Duodenal mucosa (tissue), 2 donors: Measurements from ENCODE around the gene CPNE9.

ENCODE experiments used
- H3K27ac ChIP-seq: one replicate; pipeline ENCODE4 v1.7.0; 2013; ENCODE audit warnings: low read depth, low read length
- H3K27me3 ChIP-seq, 2 donors: one replicate each; pipeline ENCODE4 v1.7.0; 2013; ENCODE audit warnings: low read length in 2 of 2, control low read depth in 1 of 2; ENCODE audit not compliant: insufficient read depth in 2 of 2, control insufficient read depth in 1 of 2
- H3K36me3 ChIP-seq, 2 donors: one replicate each; pipeline ENCODE4 v1.7.0; 2013; ENCODE audit warnings: low read length in 2 of 2, control low read depth in 1 of 2; ENCODE audit not compliant: insufficient read depth in 2 of 2, control insufficient read depth in 1 of 2
- H3K4me1 ChIP-seq, 2 donors: one replicate each; pipeline ENCODE4 v1.7.0; 2013; ENCODE audit warnings: low read length in 2 of 2, control low read depth in 1 of 2; ENCODE audit not compliant: insufficient read depth in 2 of 2, control insufficient read depth in 1 of 2
- H3K4me3 ChIP-seq, 2 donors: one replicate each; pipeline ENCODE4 v1.7.0; 2013; ENCODE audit warnings: low read length in 2 of 2, low read depth in 1 of 2
- H3K9ac ChIP-seq, 2 donors: one replicate each; pipeline ENCODE4 v1.7.0; 2013; ENCODE audit warnings: low read length in 2 of 2, low read depth in 1 of 2
- H3K9me3 ChIP-seq, 2 donors: one replicate each; pipeline ENCODE4 v1.7.0; 2013; ENCODE audit warnings: low read length in 2 of 2, control low read depth in 1 of 2; ENCODE audit not compliant: control insufficient read depth in 1 of 2

CPNE9 gene

GRCh38 chr3:9686050-9686550 is 17.5 kb upstream of the CPNE9 start:
- H3K4me1 ChIP-seq, result peaks cover 9 to 11% of the 10 kb centered on the region in 2 donors
- peaks cover 76 to 98% of the 10 kb centered on the region in 2 donors for H3K36me3 ChIP-seq
- H3K4me3 ChIP-seq, result no peak overlapping the region
- no peaks in the 10 kb centered on the region for H3K27me3 ChIP-seq
- no peak overlapping the region for H3K9ac ChIP-seq
- H3K27ac ChIP-seq, result no peak overlapping the region
- H3K9me3 ChIP-seq, result no peaks in the 10 kb centered on the region

DNA sequence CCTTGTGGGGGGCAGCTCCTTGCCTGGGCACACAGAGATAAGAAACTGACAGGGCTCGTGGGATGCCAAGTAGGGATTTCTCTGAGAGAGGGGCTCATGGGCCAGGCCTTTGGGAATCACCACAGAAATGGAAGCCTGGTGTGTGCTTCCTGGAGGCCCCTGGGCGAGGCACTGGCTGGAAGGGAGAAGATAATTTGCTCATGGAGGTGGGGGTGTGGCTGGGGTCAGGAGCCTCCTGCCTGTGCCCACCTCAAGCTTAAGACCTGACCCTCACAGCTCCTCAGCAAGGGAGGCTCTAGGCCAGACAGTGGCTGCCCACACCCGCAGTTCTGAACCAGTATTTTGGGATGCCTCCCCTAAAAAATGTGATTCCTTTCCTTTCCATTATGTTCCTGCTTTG is 16.9 kb upstream of the CPNE9 start:
- H3K9ac ChIP-seq, result no peak overlapping the region
- no peak overlapping the region for H3K4me3 ChIP-seq
- peaks cover 4 to 6% of the 10 kb centered on the region in 2 donors for H3K4me1 ChIP-seq
- H3K36me3 ChIP-seq, result peaks cover 77 to 99% of the 10 kb centered on the region in 2 donors
- no peaks in the 10 kb centered on the region for H3K9me3 ChIP-seq
- H3K27ac ChIP-seq, result no peak overlapping the region
- no peaks in the 10 kb centered on the region for H3K27me3 ChIP-seq

GRCh38 chr3:9687514-9687913 is 16.1 kb upstream of the CPNE9 start:
- Histone ChIP-seq H3K4me3 (no peak overlapping the region), H3K27me3 (no peaks in the 10 kb centered on the region), H3K4me1 (no peaks in the 10 kb centered on the region), H3K9me3 (no peaks in the 10 kb centered on the region), H3K36me3 (peaks cover 76 to 99% of the 10 kb centered on the region in 2 donors), H3K9ac (no peak overlapping the region), H3K27ac (no peak overlapping the region)

DNA sequence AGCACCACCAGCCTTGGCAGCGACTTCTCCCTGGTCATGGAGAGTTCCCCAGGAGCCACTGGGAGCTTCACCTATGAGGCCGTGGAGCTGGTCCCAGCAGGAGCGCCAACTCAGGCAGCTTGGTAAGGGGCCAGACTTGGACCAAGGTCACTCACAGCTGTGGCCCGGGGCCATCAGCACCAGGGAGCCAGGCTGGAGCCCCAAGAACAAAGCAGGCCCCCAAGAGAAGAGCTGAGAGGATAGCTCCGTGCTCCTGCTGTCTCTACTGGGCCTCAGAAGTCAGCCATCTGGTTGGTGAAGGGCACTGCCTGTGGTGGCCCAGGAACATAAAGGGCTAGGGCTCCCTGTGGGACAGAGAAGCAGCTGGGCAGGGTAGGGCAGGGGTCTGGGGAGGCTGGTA is 14.7 kb upstream of the CPNE9 start:
- H3K4me1 ChIP-seq, result no peaks in the 10 kb centered on the region
- H3K9me3 ChIP-seq, result no peaks in the 10 kb centered on the region
- no peak overlapping the region for H3K9ac ChIP-seq
- H3K27ac ChIP-seq, result no peak overlapping the region
- H3K4me3 ChIP-seq, result no peak overlapping the region
- H3K27me3 ChIP-seq, result no peaks in the 10 kb centered on the region
- peaks cover 75 to 99% of the 10 kb centered on the region in 2 donors for H3K36me3 ChIP-seq

- peaks cover 76 to 96% of the 10 kb centered on the region in 2 donors for H3K36me3 ChIP-seq
- H3K9ac ChIP-seq, result no peak overlapping the region
- no peak overlapping the region for H3K27ac ChIP-seq
- no peak overlapping the region for H3K4me3 ChIP-seq
- no peaks in the 10 kb centered on the region for H3K9me3 ChIP-seq
- no peaks in the 10 kb centered on the region for H3K4me1 ChIP-seq
- no peaks in the 10 kb centered on the region for H3K27me3 ChIP-seq
Measured at GRCh38 chr3:9689757-9690156, 13.9 kb upstream of the CPNE9 start.

DNA sequence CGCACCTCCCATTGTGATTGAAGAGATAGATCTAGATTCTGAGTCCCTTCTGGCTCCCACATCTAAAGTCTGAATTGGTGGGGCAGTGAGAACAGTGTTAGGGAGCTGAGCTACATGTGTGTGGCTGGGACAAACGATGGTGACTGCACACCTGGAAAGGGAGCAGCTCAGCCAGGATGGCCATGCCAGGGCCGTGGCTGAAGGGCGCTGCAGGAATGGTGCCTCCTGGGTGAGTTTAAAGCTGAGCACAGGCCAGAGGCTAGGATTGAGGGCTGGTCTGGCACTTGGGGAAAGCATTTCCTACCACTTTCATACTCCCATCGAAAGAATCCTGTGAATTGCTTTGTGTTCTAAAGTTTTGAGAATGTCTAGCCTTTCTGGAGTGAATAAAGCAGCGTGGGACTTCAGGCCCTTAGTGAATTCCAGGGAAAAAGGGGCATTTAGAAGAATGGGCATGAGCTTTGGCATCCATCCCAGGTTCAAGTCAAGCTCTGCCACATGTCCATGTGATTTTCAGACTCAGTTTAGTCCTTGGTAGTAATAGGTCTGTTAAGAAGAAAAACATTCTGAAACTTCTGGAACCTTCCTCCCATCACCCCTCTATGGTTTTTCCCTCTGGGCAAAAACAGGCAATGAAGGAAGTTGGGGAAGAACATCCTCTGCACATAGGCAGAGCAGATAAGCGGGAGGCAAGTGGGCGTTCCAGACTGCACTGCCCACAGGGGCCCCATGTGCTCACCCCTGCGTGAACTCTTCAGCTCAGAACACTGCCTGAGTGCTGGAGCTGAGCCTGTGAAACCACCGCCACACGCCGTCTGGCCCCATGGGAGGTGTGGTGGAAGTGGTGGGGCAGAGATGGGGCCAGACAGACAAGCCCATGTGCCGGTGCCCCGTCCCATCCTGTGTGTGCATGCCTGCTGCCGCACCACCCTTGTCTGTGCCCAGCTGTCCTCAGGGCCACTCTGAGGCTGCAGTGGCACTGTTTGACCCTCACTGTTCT is 12.9 kb upstream of the CPNE9 start:
- H3K9me3 ChIP-seq, result no peaks in the 10 kb centered on the region
- no peaks in the 10 kb centered on the region for H3K4me1 ChIP-seq
- H3K9ac ChIP-seq, result no peak overlapping the region
- no peak overlapping the region for H3K27ac ChIP-seq
- H3K27me3 ChIP-seq, result no peaks in the 10 kb centered on the region
- peaks cover 75 to 96% of the 10 kb centered on the region in 2 donors for H3K36me3 ChIP-seq
- no peak overlapping the region for H3K4me3 ChIP-seq

GRCh38 chr3:9691636-9692035 is 12.0 kb upstream of the CPNE9 start:
- Histone ChIP-seq H3K27me3 (no peaks in the 10 kb centered on the region), H3K4me3 (no peak overlapping the region), H3K36me3 (peaks cover 69 to 92% of the 10 kb centered on the region in 2 donors), H3K27ac (no peak overlapping the region), H3K9me3 (no peaks in the 10 kb centered on the region), H3K9ac (no peak overlapping the region), H3K4me1 (no peaks in the 10 kb centered on the region)

DNA sequence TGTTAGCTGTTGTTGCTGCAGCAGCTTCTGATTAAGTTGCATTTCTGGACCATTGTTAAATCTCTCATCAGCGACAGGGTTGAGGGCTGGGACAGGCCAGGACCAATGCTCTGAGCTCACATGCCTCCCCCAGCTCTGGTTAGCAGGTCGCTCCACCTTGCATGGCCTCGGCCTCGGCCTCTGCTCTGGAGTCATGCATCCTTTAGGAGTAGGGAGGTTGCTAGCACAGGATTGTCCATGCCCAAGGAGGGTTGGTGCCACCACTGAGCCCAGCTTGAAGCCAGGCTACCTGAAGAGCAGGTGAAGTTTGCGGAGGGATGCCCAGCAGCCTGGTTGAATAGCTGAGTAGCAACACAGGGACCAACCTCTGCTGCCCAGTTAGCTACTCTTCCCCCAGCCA is 11.2 kb upstream of the CPNE9 start:
- Histone ChIP-seq H3K9me3 (no peaks in the 10 kb centered on the region), H3K27ac (no peak overlapping the region), H3K4me3 (no peak overlapping the region), H3K36me3 (peaks cover 73 to 92% of the 10 kb centered on the region in 2 donors), H3K27me3 (no peaks in the 10 kb centered on the region), H3K4me1 (no peaks in the 10 kb centered on the region), H3K9ac (no peak overlapping the region)

DNA sequence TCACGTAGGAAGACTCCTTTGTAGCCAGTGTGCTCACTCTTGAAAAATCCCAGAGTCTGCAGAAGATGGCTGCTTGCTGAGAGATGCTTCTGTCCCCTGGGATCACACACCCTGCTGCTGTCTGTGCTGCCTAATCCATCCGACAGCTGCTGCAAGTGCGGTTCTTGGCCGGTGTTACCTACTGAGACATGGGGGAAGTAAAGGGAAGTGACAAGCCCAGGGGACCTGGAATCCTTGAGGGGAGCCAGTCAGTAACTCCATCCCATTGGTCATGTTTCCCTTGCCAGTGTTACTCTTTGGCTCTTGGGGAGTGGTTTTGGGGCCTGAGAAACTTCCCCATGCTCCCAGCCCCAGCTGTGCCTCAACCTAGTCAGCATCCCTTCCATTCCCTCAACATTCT is 8.3 kb upstream of the CPNE9 start:
- Histone ChIP-seq H3K27ac (no peak overlapping the region), H3K9ac (no peak overlapping the region), H3K4me1 (no peaks in the 10 kb centered on the region), H3K36me3 (peaks cover 52 to 84% of the 10 kb centered on the region in 2 donors), H3K9me3 (no peaks in the 10 kb centered on the region), H3K4me3 (no peak overlapping the region), H3K27me3 (no peaks in the 10 kb centered on the region)

DNA sequence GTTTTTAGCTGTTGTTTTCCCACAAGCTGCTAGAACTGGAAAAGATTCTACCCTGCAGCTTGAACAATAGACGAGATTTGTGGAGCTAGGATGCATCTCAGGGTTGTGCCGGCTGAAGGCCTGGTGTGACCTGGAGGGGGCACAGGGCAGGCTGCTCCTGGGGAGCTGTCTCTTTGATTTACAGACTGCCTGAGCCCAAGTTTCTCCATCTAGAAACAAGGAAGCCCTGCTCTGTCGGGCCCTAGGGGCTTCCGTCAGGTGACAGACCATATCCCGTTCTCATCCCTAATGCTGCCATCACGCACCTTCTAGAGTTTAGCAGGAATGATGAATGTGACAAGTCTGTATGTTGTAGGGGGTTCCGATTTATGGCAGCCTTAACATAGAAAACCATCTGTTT is 7.9 kb upstream of the CPNE9 start:
- Histone ChIP-seq H3K27ac (no peak overlapping the region), H3K36me3 (peaks cover 49 to 80% of the 10 kb centered on the region in 2 donors), H3K9me3 (no peaks in the 10 kb centered on the region), H3K27me3 (no peaks in the 10 kb centered on the region), H3K9ac (no peak overlapping the region), H3K4me3 (no peak overlapping the region), H3K4me1 (no peaks in the 10 kb centered on the region)
